H1 (cell line): Measurements from ENCODE around the gene ARSA. TPM values are rescaled to one million over a fixed set of nuclear protein-coding genes. Genes with fewer than 3 reads are reported as not detected.

Source experiments
- CTCF ChIA-PET: fragments of 300-600 bp; sonication (Branson Sonifier 250); formaldehyde crosslinking; loops from one replicate; lab custom pipeline; 2021; ENCODE audit not compliant: partially characterized antibody; lab: Charles Lee
- POLR2A ChIA-PET: fragments of 300-600 bp; sonication (Branson Sonifier 250); formaldehyde crosslinking; loops from one replicate; lab custom pipeline; 2021; ENCODE audit warnings: inconsistent platforms; ENCODE audit not compliant: partially characterized antibody; lab: Charles Lee
- DNase-seq, 2 experiments: peaks; one replicate each; pipeline versions ENCODE4 v3.0.0 to v3.0.0-alpha.2; 2010 to 2022; ENCODE audit warnings: low spot score in 2 of 2, low read depth in 1 of 2, mixed read lengths in 1 of 2
- FAIRE-seq: peaks from 2 replicates; lab custom pipeline; 2011; peaks lifted over from hg19 to GRCh38; lab: Jason Lieb, UNC
- H2AFZ ChIP-seq: 2 replicates; pipeline ENCODE4 v1.8.1; 2012; ENCODE audit warnings: low read length, inconsistent platforms
- H2AK5ac ChIP-seq: 2 replicates; pipeline ENCODE4 v1.6.1; 2013; ENCODE audit warnings: low read depth, low read length
- H2BK120ac ChIP-seq: replicated peaks from 2 replicates; pipeline ENCODE3; 2013; ENCODE audit warnings: low read depth, low read length, inconsistent platforms
- H2BK12ac ChIP-seq: 2 replicates; pipeline ENCODE4 v1.6.1; 2013; ENCODE audit warnings: low read depth, low read length
- H2BK15ac ChIP-seq: 2 replicates; pipeline ENCODE4 v1.6.1; 2013; ENCODE audit warnings: low read length
- H2BK20ac ChIP-seq: 2 replicates; pipeline ENCODE4 v1.6.1; 2013; ENCODE audit warnings: low read length
- H2BK5ac ChIP-seq: 2 replicates; pipeline ENCODE4 v1.6.1; 2013; ENCODE audit warnings: low read depth, low read length
- H3K14ac ChIP-seq: 2 replicates; pipeline ENCODE4 v1.6.1; 2013; ENCODE audit warnings: inconsistent platforms; ENCODE audit not compliant: insufficient read length
- H3K18ac ChIP-seq: 2 replicates; pipeline ENCODE4 v1.6.1; 2013; ENCODE audit warnings: low read length; ENCODE audit errors: extremely low read depth
- H3K23ac ChIP-seq: 2 replicates; pipeline ENCODE4 v1.6.1; 2013; ENCODE audit warnings: inconsistent platforms; ENCODE audit not compliant: insufficient read length
- H3K23me2 ChIP-seq: 2 replicates; pipeline ENCODE4 v1.6.1; 2013; ENCODE audit warnings: low read depth, low read length
- H3K27ac ChIP-seq: 2 replicates; pipeline ENCODE4 v1.6.1; 2011; ENCODE audit warnings: low read depth, low read length, inconsistent platforms
- H3K27me3 ChIP-seq, 4 experiments: replicated peaks in 1 of 4; 1 replicate in 1 of 4; 2 replicates in 3 of 4; pipeline versions ENCODE4 v1.6.1 to v1.8.1; 2011 to 2013; ENCODE audit warnings: low read length in 3 of 4, mild to moderate bottlenecking in 3 of 4, inconsistent platforms in 2 of 4, mixed read lengths in 2 of 4, moderate library complexity in 1 of 4; ENCODE audit not compliant: control insufficient read depth in 3 of 4, insufficient read depth in 3 of 4; ENCODE audit errors: extremely low read depth in 1 of 4
- H3K36me3 ChIP-seq, 4 experiments: 2 replicates each; pipeline versions ENCODE4 v1.6.1 to v1.8.1; 2011 to 2013; ENCODE audit warnings: mild to moderate bottlenecking in 4 of 4, low read length in 3 of 4, moderate library complexity in 2 of 4, control low read depth in 1 of 4, inconsistent platforms in 1 of 4; ENCODE audit not compliant: insufficient read depth in 4 of 4, control insufficient read depth in 2 of 4
- H3K4ac ChIP-seq: replicated peaks from 2 replicates; pipeline ENCODE3; 2013; ENCODE audit warnings: low read length, low read depth, mixed read lengths, inconsistent platforms; ENCODE audit not compliant: insufficient read length
- H3K4me1 ChIP-seq, 4 experiments: replicated peaks in 1 of 4; 1 replicate in 1 of 4; 2 replicates in 3 of 4; pipeline versions ENCODE4 v1.6.1 to v1.8.1; 2011 to 2013; ENCODE audit warnings: low read length in 3 of 4, inconsistent platforms in 2 of 4, mixed read lengths in 1 of 4; ENCODE audit not compliant: insufficient read depth in 4 of 4, control insufficient read depth in 3 of 4
- H3K4me2 ChIP-seq, 2 experiments: 2 replicates each; pipeline versions ENCODE4 v1.6.1 to v1.8.1; 2011 to 2013; ENCODE audit warnings: low read depth in 2 of 2, low read length in 2 of 2, control low read depth in 1 of 2, inconsistent platforms in 1 of 2, mild to moderate bottlenecking in 1 of 2; ENCODE audit not compliant: insufficient read depth in 1 of 2
- H3K4me3 ChIP-seq, 4 experiments: fragments of 200-600, 300-600 bp in 1 of 4; sonication (generic), shearing (Covaris generic), sonication (Bioruptor Twin) in 1 of 4; 2 replicates each; pipeline versions ENCODE4 v1.5.1 to v1.8.1; 2011 to 2016; ENCODE audit warnings: low read length in 4 of 4, low read depth in 3 of 4, control low read depth in 2 of 4, inconsistent platforms in 2 of 4, mild to moderate bottlenecking in 2 of 4, mixed read lengths in 1 of 4, moderate library complexity in 1 of 4; ENCODE audit not compliant: insufficient read depth in 2 of 4; ENCODE audit errors: extremely low read depth in 1 of 4
- H3K56ac ChIP-seq: replicated peaks from 2 replicates; pipeline ENCODE3; 2013; ENCODE audit warnings: low read depth, mild to moderate bottlenecking, mixed read lengths, low read length, inconsistent platforms; ENCODE audit not compliant: insufficient read length
- H3K79me1 ChIP-seq: 2 replicates; pipeline ENCODE4 v1.6.1; 2013; ENCODE audit warnings: low read depth, low read length, control low read depth
- H3K79me2 ChIP-seq, 2 experiments: 2 replicates each; pipeline versions ENCODE4 v1.6.1 to v1.8.1; 2012 to 2013; ENCODE audit warnings: low read length in 2 of 2, mild to moderate bottlenecking in 2 of 2, inconsistent platforms in 1 of 2; ENCODE audit not compliant: insufficient read depth in 2 of 2, control insufficient read depth in 1 of 2
- H3K9ac ChIP-seq, 4 experiments: replicated peaks in 1 of 4; 1 replicate in 1 of 4; 2 replicates in 3 of 4; pipeline versions ENCODE4 v1.6.1 to v1.8.1; 2011 to 2013; ENCODE audit warnings: low read depth in 3 of 4, low read length in 3 of 4, control low read depth in 2 of 4, mild to moderate bottlenecking in 2 of 4, moderate library complexity in 2 of 4, inconsistent platforms in 1 of 4; ENCODE audit errors: extremely low read depth in 1 of 4
- H3K9me3 ChIP-seq, 2 experiments: 2 replicates each; pipeline versions ENCODE4 v1.6.1 to v1.8.1; 2012 to 2013; ENCODE audit warnings: mild to moderate bottlenecking in 2 of 2, moderate library complexity in 2 of 2, control low read depth in 1 of 2, inconsistent platforms in 1 of 2, low read depth in 1 of 2, low read length in 1 of 2, mixed read lengths in 1 of 2; ENCODE audit not compliant: insufficient read depth in 2 of 2
- H4K20me1 ChIP-seq, 2 experiments: replicated peaks in 1 of 2; 2 replicates each; pipeline versions ENCODE3 to v1.8.1; 2011 to 2013; ENCODE audit warnings: inconsistent platforms in 2 of 2, low read length in 2 of 2, mild to moderate bottlenecking in 1 of 2; ENCODE audit not compliant: insufficient read depth in 2 of 2, control insufficient read depth in 1 of 2
- H4K5ac ChIP-seq: 2 replicates; pipeline ENCODE4 v1.6.1; 2013; ENCODE audit warnings: low read length, low read depth, mixed read lengths, inconsistent platforms; ENCODE audit not compliant: insufficient read length
- H4K8ac ChIP-seq: 2 replicates; pipeline ENCODE4 v1.8.0; 2013; ENCODE audit warnings: mild to moderate bottlenecking, moderate library complexity, low read length, inconsistent platforms; ENCODE audit not compliant: insufficient read depth; ENCODE audit errors: extremely low read depth
- H4K91ac ChIP-seq: replicated peaks from 2 replicates; pipeline ENCODE3; 2013; ENCODE audit warnings: low read length, mixed read lengths, inconsistent platforms; ENCODE audit not compliant: insufficient read length
- ASH2L ChIP-seq: fragments of 200-600, 300-600 bp; sonication (generic); IDR thresholded peaks from one replicate; pipeline ENCODE4 v1.7.1; 2017; ENCODE audit warnings: low read length
- JUND ChIP-seq: IDR thresholded peaks from 2 replicates; pipeline ENCODE4 v1.6.1; 2011; ENCODE audit warnings: mild to moderate bottlenecking, improper control_type of control experiment, low read length
- KDM1A ChIP-seq: fragments of 200-600, 300-600 bp; sonication (generic); IDR thresholded peaks from 2 replicates; pipeline ENCODE4 v1.7.1; 2016; ENCODE audit warnings: mild to moderate bottlenecking, low read length, borderline replicate concordance
- KDM4A ChIP-seq: IDR thresholded peaks from one replicate; pipeline ENCODE4 v1.7.1; 2012; ENCODE audit warnings: low read depth, mild to moderate bottlenecking, moderate library complexity, low read length, inconsistent platforms; ENCODE audit not compliant: severe bottlenecking
- NRF1 ChIP-seq: IDR thresholded peaks from 2 replicates; pipeline ENCODE4 v1.6.1; 2011; ENCODE audit warnings: mild to moderate bottlenecking, low read depth, low read length, improper control_type of control experiment
- PHF8 ChIP-seq: fragments of 200-600 bp; sonication (generic); conservative IDR thresholded peaks from 2 replicates; pipeline ENCODE4 v1.7.1; 2012; ENCODE audit warnings: low read depth, mild to moderate bottlenecking, inconsistent platforms, low read length, moderate library complexity
- RNF2 ChIP-seq: fragments of 200-900, 300-1000 bp; sonication (generic); IDR thresholded peaks from 2 replicates; pipeline ENCODE4 v1.7.1; 2016; ENCODE audit warnings: borderline replicate concordance, low read depth, mild to moderate bottlenecking, antibody characterized with exemption, low read length; ENCODE audit not compliant: poor library complexity, severe bottlenecking; ENCODE audit errors: missing control alignments
- SP1 ChIP-seq: IDR thresholded peaks from 2 replicates; pipeline ENCODE4 v1.6.1; 2011; ENCODE audit warnings: low read depth, low read length
- TEAD4 ChIP-seq: IDR thresholded peaks from 2 replicates; pipeline ENCODE4 v1.6.1; 2012; ENCODE audit warnings: low read depth, low read length, inconsistent platforms, mixed read lengths
- WGBS, 2 experiments: shearing (Covaris generic) in 1 of 2; methylation state at CpG; one replicate each; pipeline versions ENCODE4 v1.1.6 to v1.1.7; 2013 to 2015; ENCODE audit warnings: low lambda C conversion rate in 2 of 2, mixed read lengths in 2 of 2, inconsistent platforms in 1 of 2, low coverage in 1 of 2, missing lambda C conversion rate in 1 of 2; ENCODE audit not compliant: insufficient replicate concordance in 2 of 2, insufficient coverage in 1 of 2, insufficient read length in 1 of 2; ENCODE audit errors: extremely low coverage in 1 of 2, missing lambda C conversion rate in 1 of 2; 5-methylcytosine and 5-hydroxymethylcytosine counted together
- polyA plus RNA-seq, 7 experiments: library from polyadenylated mRNA; depleted of rRNA in 3 of 7; stranded (reverse) in 5 of 7; unstranded in 2 of 7; fragments of >200 nt in 5 of 7; fragments of 200-250 nt in 2 of 7; gene quantifications; 1 replicate in 5 of 7; 2 replicates in 1 of 7; 4 replicates in 1 of 7; pipeline versions ENCODE4 v1.2.1 to v1.2.3, GENCODE V29; 2011 to 2013; ENCODE audit warnings: missing spikeins in 2 of 7, mixed read lengths in 2 of 7
- total RNA-seq: library from RNA; stranded (reverse); fragmentation: NEBNext Ultra II Directional; extraction: Animal tissue kit (Norgen Biotek cat#: 25700); gene quantifications from 2 replicates; pipeline ENCODE4 v1.2.1, GENCODE V29; 2021
- TF ChIP-seq, protein P1 (sequence below): IDR thresholded peaks from 2 replicates; pipeline ENCODE4 v1.6.1; 2012; ENCODE audit warnings: inconsistent platforms
- TF ChIP-seq, protein P2 (sequence below): IDR thresholded peaks from 2 replicates; pipeline ENCODE4 v1.6.1; 2012; ENCODE audit warnings: inconsistent platforms

ARSA gene
- total and polyA plus RNA-seq, 2 of the 8 experiments (the other 6 are each of a cell fraction or from before 2014, with no cell fraction given), result 9.8 to 10.1 TPM

- Histone ChIP-seq H3K18ac (no peak overlapping the region; the same call in 1 of the 2 replicates), H3K79me1 (peaks cover 7% of the 10 kb centered on the region; the same call in 1 of the 2 replicates), H2BK15ac (peak overlapping the region; percentile 81; the same call in 1 of the 2 replicates), H3K27ac (peak overlapping the region; percentile 67; the same call in 1 of the 2 replicates), H3K23ac (no peak overlapping the region), H2BK12ac (no peak overlapping the region), H2BK5ac (peak overlapping the region; percentile 94; the same call in 1 of the 2 replicates), H4K91ac (peak overlapping the region; percentile 92), H3K14ac (no peak overlapping the region), H3K27me3 (no peaks in the 10 kb centered on the region), H3K56ac (peak overlapping the region; percentile 87)
- POLR2A ChIA-PET, result interaction anchor here (0.6 to 2.6 kb wide), 8 partner anchors 10 to 67 kb away, joined by 3 to 15 read pairs (median 4); partner anchors contain the start of genes ARSA and SYCE3
- TF ChIP-seq KDM1A (peak; percentile 70; the same call in 1 of the 2 replicates), TEAD4 (no peak), NRF1 (no peak), RNF2 (peak; percentile 26), SP1 (no peak), ASH2L (peak; percentile 6), KDM4A (peak; percentile 48), PHF8 (0 out of 2 replicates have a peak, but pooled peaks have one; percentile 59), JUND (no peak)
- TF ChIP-seq, protein P1, sequence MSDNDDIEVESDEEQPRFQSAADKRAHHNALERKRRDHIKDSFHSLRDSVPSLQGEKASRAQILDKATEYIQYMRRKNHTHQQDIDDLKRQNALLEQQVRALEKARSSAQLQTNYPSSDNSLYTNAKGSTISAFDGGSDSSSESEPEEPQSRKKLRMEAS, result peak; percentile 74
- TF ChIP-seq, protein P2, sequence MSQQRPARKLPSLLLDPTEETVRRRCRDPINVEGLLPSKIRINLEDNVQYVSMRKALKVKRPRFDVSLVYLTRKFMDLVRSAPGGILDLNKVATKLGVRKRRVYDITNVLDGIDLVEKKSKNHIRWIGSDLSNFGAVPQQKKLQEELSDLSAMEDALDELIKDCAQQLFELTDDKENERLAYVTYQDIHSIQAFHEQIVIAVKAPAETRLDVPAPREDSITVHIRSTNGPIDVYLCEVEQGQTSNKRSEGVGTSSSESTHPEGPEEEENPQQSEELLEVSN, result peak; percentile 56
- TF ChIP-seq, all 59 proteins: peak for 7
- Histone ChIP-seq H2AK5ac (no peak overlapping the region), H3K79me2 (peaks cover 0 to 7% of the 10 kb centered on the region in 2 experiments; a peak in 1 of 4 replicates), H3K4me2 (peak overlapping the region; percentile 68 to 96), H2BK20ac (no peak overlapping the region), H3K9ac (peak overlapping the region; percentile 74 to 85 (median 76)), H3K36me3 (peaks cover 0 to 10% (median 4%) of the 10 kb centered on the region in 4 experiments; a peak in 5 of 8 replicates), H3K23me2 (peaks cover 10% of the 10 kb centered on the region; the same call in 1 of the 2 replicates), H4K20me1 (peaks cover 0 to 3% of the 10 kb centered on the region in 2 experiments), H4K5ac (peak overlapping the region; percentile 75), H3K9me3 (no peaks in the 10 kb centered on the region), H2AFZ (peak overlapping the region; percentile 54; the same call in 1 of the 2 replicates), H3K4ac (peak overlapping the region; percentile 12), H3K4me1 (peaks cover 4 to 15% (median 7%) of the 10 kb centered on the region in 4 experiments), H3K4me3 (peak overlapping the region; percentile 65 to 78 (median 73)), H2BK120ac (no peak overlapping the region), H4K8ac (peak overlapping the region; percentile 98)
- CTCF ChIA-PET, result interaction anchor here (1.1 to 1.6 kb wide), 2 partner anchors 36 to 45 kb away, joined by 3 to 5 read pairs; no protein-coding TSS in a partner anchor
- FAIRE-seq (no peak), DNase-seq (no peak)
- 14% methylated on average over 34 of the region's 39 CpGs; no CpG with 5 or more reads in 1 of the 2 experiments for WGBS, 2 experiments
Measured at GRCh38 chr22:50581950-50582492, 45.9 kb downstream of the ARSA start.
